HFFc6 (cell line): ENCODE results near the gene ZNF74. TPM values are rescaled to one million over a fixed set of nuclear protein-coding genes. Genes with fewer than 3 reads are reported as not detected.

Source experiments
- DNase-seq: peaks from one replicate; pipeline ENCODE4 v3.0.0-alpha.2; 2018
- H3K27ac Mint-ChIP-seq: 2 replicates; pipeline ENCODE4 v1.8.0; 2020; ENCODE audit warnings: mild to moderate bottlenecking, mixed read lengths
- H3K27me3 Mint-ChIP-seq: 2 replicates; pipeline ENCODE4 v1.8.0; 2021; ENCODE audit warnings: mild to moderate bottlenecking, moderate library complexity, mixed read lengths; ENCODE audit not compliant: insufficient read depth
- H3K36me3 Mint-ChIP-seq: 2 replicates; pipeline ENCODE4 v1.8.0; 2021; ENCODE audit warnings: low read depth, mixed read lengths
- H3K4me1 Mint-ChIP-seq: 2 replicates; pipeline ENCODE4 v1.8.0; 2020; ENCODE audit warnings: low read depth, mixed read lengths
- H3K4me3 Mint-ChIP-seq: 2 replicates; pipeline ENCODE4 v1.8.0; 2020; ENCODE audit warnings: mild to moderate bottlenecking, moderate library complexity, mixed read lengths
- H3K9me3 Mint-ChIP-seq: 2 replicates; pipeline ENCODE4 v1.8.0; 2020; ENCODE audit warnings: mild to moderate bottlenecking, mixed read lengths
- CTCF ChIP-seq: fragments of 200-600 bp; sonication (generic); IDR thresholded peaks from 2 replicates; pipeline ENCODE4 v1.5.0; 2021; ENCODE audit warnings: antibody characterized with exemption, mild to moderate bottlenecking
- total RNA-seq, 6 experiments: library from RNA; stranded (reverse); fragmentation: NEBNext Ultra II Directional; extraction: Animal tissue kit (Norgen Biotek cat#: 25700); gene quantifications; 2 replicates in 1 of 6; 3 replicates in 5 of 6; pipeline ENCODE4 v1.2.3, GENCODE V29; 2021

Gene ZNF74
- total RNA-seq, 6 experiments from 2014 or later = 5.1 to 8.1 (median 6.2) TPM

- H3K4me3 Mint-ChIP-seq = no peak overlapping the region
- no peak for TF ChIP-seq CTCF
- H3K9me3 Mint-ChIP-seq = no peaks in the 10 kb centered on the region
- H3K27me3 Mint-ChIP-seq = peaks cover 6% of the 10 kb centered on the region
- peak overlapping the region; percentile 30; the same call in 1 of the 2 replicates for H3K27ac Mint-ChIP-seq
- DNase-seq = no peak
- H3K4me1 Mint-ChIP-seq = peaks cover 8% of the 10 kb centered on the region; the same call in 1 of the 2 replicates
- peaks cover 8% of the 10 kb centered on the region; the same call in 1 of the 2 replicates for H3K36me3 Mint-ChIP-seq
Observed at GRCh38 chr22:20427104-20427944, 33.4 kb downstream of the ZNF74 start.

- Mint-ChIP-seq H3K4me1 (peaks cover 8% of the 10 kb centered on the region; the same call in 1 of the 2 replicates), H3K9me3 (no peaks in the 10 kb centered on the region), H3K27ac (no peak overlapping the region; the same call in 1 of the 2 replicates), H3K36me3 (peaks cover 8% of the 10 kb centered on the region; the same call in 1 of the 2 replicates), H3K27me3 (peaks cover 8% of the 10 kb centered on the region), H3K4me3 (no peak overlapping the region)
- TF ChIP-seq CTCF = no peak
- no peak for DNase-seq
Observed at GRCh38 chr22:20427945-20428417, 34.0 kb downstream of the ZNF74 start.

- TF ChIP-seq CTCF = no peak
- Mint-ChIP-seq H3K27ac (no peak overlapping the region), H3K4me3 (no peak overlapping the region)
Observed at GRCh38 chr22:20428496-20429253, 34.7 kb downstream of the ZNF74 start.

GRCh38 chr22:20429254-20430100 lies 35.5 kb downstream of the ZNF74 start:
- Mint-ChIP-seq H3K36me3 (peaks cover 11% of the 10 kb centered on the region; the same call in 1 of the 2 replicates), H3K27me3 (peaks cover 10% of the 10 kb centered on the region), H3K4me1 (peaks cover 7% of the 10 kb centered on the region), H3K27ac (no peak overlapping the region), H3K4me3 (no peak overlapping the region), H3K9me3 (no peaks in the 10 kb centered on the region)
- TF ChIP-seq CTCF = no peak
- DNase-seq = no peak

More at GRCh38 chr22:20428496-20429253, 34.7 kb downstream of the ZNF74 start:
- peaks cover 8% of the 10 kb centered on the region; the same call in 1 of the 2 replicates for H3K36me3 Mint-ChIP-seq
- DNase-seq = no peak
- peaks cover 2% of the 10 kb centered on the region for H3K4me1 Mint-ChIP-seq
- H3K9me3 Mint-ChIP-seq = no peaks in the 10 kb centered on the region
- H3K27me3 Mint-ChIP-seq = peaks cover 9% of the 10 kb centered on the region
